K562 (cell line): Measurements from ENCODE around the gene BEST4. TPM values are rescaled to one million over a fixed set of nuclear protein-coding genes. Genes with fewer than 3 reads are reported as not detected.
A peak's percentile ranks its signal among the peaks of the same experiment; 100 is the strongest.

Experiments
- ATAC-seq: fragments of 200-7000 bp; cut with Tn5 transposase; 3 replicates; pipeline ENCODE4 v1.9.1; 2020; ENCODE audit warnings: moderate library complexity
- BruUV-seq: library from RNA; stranded (reverse); fragments of 400-500 nt; replicated peaks from 2 replicates; lab custom pipeline; 2021; lab: Mats Ljungman, UMichigan
- CTCF ChIA-PET: fragments of 300-600 bp; formaldehyde crosslinking; extraction: SDS; loops from one replicate; lab custom pipeline; 2021; ENCODE audit warnings: low intra/inter-chr PET ratio; lab: Yijun Ruan, JAX
- POLR2A ChIA-PET: fragments of 300-600, 350-650 bp; sonication (Branson Sonifier 250); formaldehyde crosslinking; extraction: SDS; loops from one replicate; lab custom pipeline; 2021; ENCODE audit warnings: antibody characterized with exemption, inconsistent platforms; lab: Yijun Ruan, JAX
- DNase-seq, 4 experiments: peaks; one replicate each; pipeline versions ENCODE4 v3.0.0 to v3.0.0-alpha.2; 2011 to 2018; ENCODE audit warnings: low spot score in 3 of 4, mixed read lengths in 3 of 4; ENCODE audit errors: extremely low read depth in 1 of 4
- FAIRE-seq: peaks from 2 replicates; lab custom pipeline; 2011; peaks lifted over from hg19 to GRCh38; lab: Jason Lieb, UNC
- H2AFZ ChIP-seq: 2 replicates; pipeline ENCODE4 v1.6.0; 2011; ENCODE audit warnings: low read depth, low read length, control low read depth, inconsistent platforms
- H3K27ac ChIP-seq: fragments of 200-600 bp; 3 replicates; pipeline ENCODE4 v1.8.0; 2011; ENCODE audit warnings: low read depth, mild to moderate bottlenecking, control low read depth, inconsistent platforms, low read length, moderate library complexity, mixed read lengths; ENCODE audit errors: extremely low read depth
- H3K27me3 ChIP-seq, 2 experiments: fragments of 300-600 bp in 1 of 2; 2 replicates in 1 of 2; 3 replicates in 1 of 2; pipeline versions ENCODE4 v1.6.0 to v1.8.0; 2011; ENCODE audit warnings: inconsistent platforms in 2 of 2, low read length in 2 of 2, mild to moderate bottlenecking in 1 of 2, mixed read lengths in 1 of 2, moderate library complexity in 1 of 2; ENCODE audit not compliant: control insufficient read depth in 2 of 2, insufficient read depth in 2 of 2
- H3K36me3 ChIP-seq: fragments of 300-600 bp; 3 replicates; pipeline ENCODE4 v1.8.0; 2011; ENCODE audit warnings: mild to moderate bottlenecking, low read length, inconsistent platforms; ENCODE audit not compliant: control insufficient read depth, insufficient read depth
- H3K4me1 ChIP-seq, 2 experiments: fragments of 200-600 bp in 1 of 2; replicated peaks in 1 of 2; 2 replicates in 1 of 2; 3 replicates in 1 of 2; pipeline versions ENCODE4 v1.5.1 to v1.8.0; 2011; ENCODE audit warnings: inconsistent platforms in 2 of 2, low read length in 2 of 2, mild to moderate bottlenecking in 1 of 2, mixed read lengths in 1 of 2, moderate library complexity in 1 of 2; ENCODE audit not compliant: control insufficient read depth in 2 of 2, insufficient read depth in 2 of 2
- H3K4me2 ChIP-seq: 2 replicates; pipeline ENCODE4 v1.6.1; 2011; ENCODE audit warnings: low read length, control low read depth, inconsistent platforms, mixed read lengths; ENCODE audit not compliant: insufficient read depth
- H3K4me3 ChIP-seq: fragments of 200-600 bp; sonication (generic), shearing (Covaris generic); 2 replicates; pipeline ENCODE4 v1.5.1; 2016; ENCODE audit warnings: control low read depth, inconsistent platforms
- H3K79me2 ChIP-seq: fragments of 200-600 bp; 3 replicates; pipeline ENCODE4 v1.8.0; 2011; ENCODE audit warnings: low read length, inconsistent platforms; ENCODE audit not compliant: control insufficient read depth, insufficient read depth
- H3K9ac ChIP-seq, 2 experiments: 2 replicates each; pipeline versions ENCODE4 v1.6.0 to v1.6.1; 2011; ENCODE audit warnings: low read depth in 2 of 2, low read length in 2 of 2, control low read depth in 1 of 2, inconsistent platforms in 1 of 2, mild to moderate bottlenecking in 1 of 2, mixed read lengths in 1 of 2; ENCODE audit not compliant: insufficient read depth in 1 of 2
- H3K9me1 ChIP-seq: one replicate; pipeline ENCODE4 v1.6.0; 2011; ENCODE audit warnings: inconsistent platforms, mild to moderate bottlenecking, low read length, moderate library complexity; ENCODE audit not compliant: control insufficient read depth, insufficient read depth
- H3K9me3 ChIP-seq: replicated peaks from 2 replicates; pipeline ENCODE4 v1.5.1; 2011; ENCODE audit warnings: low read depth, low read length, inconsistent platforms; ENCODE audit not compliant: control insufficient read depth, insufficient read depth
- H4K20me1 ChIP-seq: replicated peaks from 2 replicates; pipeline ENCODE4 v1.6.1; 2011; ENCODE audit warnings: low read length, inconsistent platforms, mixed read lengths; ENCODE audit not compliant: control insufficient read depth, insufficient read depth
- CTCF ChIP-seq, 3 experiments: IDR thresholded peaks in 2 of 3; conservative IDR thresholded peaks in 1 of 3; 2 replicates each; pipeline ENCODE4 v1.5.1; 2011 to 2012; ENCODE audit warnings: low read length in 3 of 3, mild to moderate bottlenecking in 3 of 3, control low read depth in 2 of 3, improper control_type of control experiment in 1 of 3, inconsistent platforms in 1 of 3, low read depth in 1 of 3, mixed read lengths in 1 of 3, moderate library complexity in 1 of 3; ENCODE audit not compliant: insufficient read depth in 2 of 3
- ELK1 ChIP-seq: sonication (generic); formaldehyde crosslinking; IDR thresholded peaks from 2 replicates; pipeline ENCODE4 v1.8.1; 2022; ENCODE audit warnings: missing genetic modification reagents
- WGBS: fragments of 100-300 bp; shearing (Covaris generic); methylation state at CpG from one replicate; pipeline ENCODE4 v1.1.6; 2016; ENCODE audit warnings: low coverage, mixed read lengths; ENCODE audit not compliant: insufficient coverage; ENCODE audit errors: missing lambda C conversion rate; 5-methylcytosine and 5-hydroxymethylcytosine counted together
- in situ Hi-C: fragments of 300-500 bp; cut with MboI; formaldehyde crosslinking; loops from 4 replicates; pipeline ENCODE4 v1.15.0; 2018; ENCODE audit warnings: inconsistent platforms, mixed read lengths
- intact Hi-C: fragments of 100-400 bp; cut with micrococcal nuclease; formaldehyde crosslinking; loops from 2 replicates; pipeline ENCODE4 v1.14.2; 2022
- polyA plus RNA-seq, 8 experiments: library from polyadenylated mRNA; depleted of rRNA in 4 of 8; stranded (reverse) in 5 of 8; unstranded in 3 of 8; fragments of >200 nt; fragmentation: Nextera tagmentation in 2 of 8; fragmentation: Illumina TruSeq in 1 of 8; extraction: Ambion mirVana in 2 of 8; extraction: Trizol in 1 of 8; gene quantifications; 2 replicates each; pipeline versions ENCODE4 v1.2.1 to v1.2.3, GENCODE V29; 2011 to 2014; ENCODE audit warnings: inconsistent platforms in 1 of 8, missing spikeins in 1 of 8
- total RNA-seq, 7 experiments: library from RNA; depleted of rRNA in 6 of 7; stranded (reverse); fragments of >200 nt in 6 of 7; fragmentation: Illumina TruSeq in 2 of 7; extraction: Trizol in 2 of 7; gene quantifications; 2 replicates each; pipeline versions ENCODE4 v1.2.1 to v1.2.3, GENCODE V29; 2011 to 2021; ENCODE audit warnings: low replicate concordance in 1 of 7

BEST4 gene
- total and polyA plus RNA-seq, 9 of the 15 experiments (the other 6 are each of a cell fraction or from before 2014, with no cell fraction given): 0.07 to 0.11 TPM; not detected in 7

DNA sequence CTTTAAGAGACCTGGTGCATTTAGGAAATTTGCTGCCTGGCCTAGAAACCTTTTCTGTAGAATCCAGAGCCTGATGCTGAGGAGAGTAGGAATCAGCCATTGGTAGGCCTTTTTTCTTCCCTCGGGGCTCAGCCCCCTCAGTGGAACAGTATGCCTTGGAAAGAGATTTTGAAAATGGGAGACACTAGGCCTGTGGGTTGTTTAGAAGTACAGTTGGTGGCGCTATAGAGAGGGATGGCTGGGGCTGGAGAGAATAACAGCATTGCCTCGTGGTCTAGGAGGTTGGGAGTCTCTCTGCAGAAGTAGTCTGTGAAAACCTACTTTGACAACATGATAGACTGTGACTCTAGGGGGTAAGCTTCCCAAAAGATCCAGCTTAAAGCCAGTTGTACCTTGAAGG is 40.1 kb downstream of the BEST4 start:
- POLR2A ChIA-PET: interaction anchor here (0.7 to 14.7 kb wide), 10 partner anchors 10 to 71 kb away, joined by 3 to 199 read pairs (median 10); partner anchors contain the start of genes RNU5D-1 and RPS8
- FAIRE-seq: no peak

More for the DNA sequence above, 40.1 kb downstream of the BEST4 start:
- Histone ChIP-seq H3K79me2 (peaks cover 37% of the 10 kb centered on the region), H3K4me1 (peaks cover 3 to 8% of the 10 kb centered on the region in 2 experiments; a peak in 4 of 5 replicates), H3K4me2 (no peak overlapping the region), H3K9ac (no peak overlapping the region), H3K27ac (no peak overlapping the region), H3K9me3 (no peaks in the 10 kb centered on the region), H3K36me3 (peaks cover 91% of the 10 kb centered on the region), H3K4me3 (no peak overlapping the region), H3K9me1 (no peaks in the 10 kb centered on the region), H4K20me1 (no peaks in the 10 kb centered on the region), H2AFZ (no peak overlapping the region), H3K27me3 (no peaks in the 10 kb centered on the region)
- no peak for DNase-seq
- CTCF ChIA-PET: no interaction called here
- intact Hi-C loops: no loop called here
- peak; percentile 64 for ATAC-seq
- 90% methylated on average over 3 of the region's 3 CpGs for WGBS
- TF ChIP-seq CTCF (IDR thresholded peaks at IDR 0.05 in 2 of 3, conservative IDR thresholded peaks at IDR 0.05 in 1 of 3; ENCODE audit: insufficient read depth in 2 of 3, low read depth in 1 of 3, low read length in 3 of 3) (peak; percentile 34 to 48 (median 43); a peak in 4 of 6 replicates), ELK1 (no peak)
- BruUV-seq: TSS peak; percentile 4
- in situ Hi-C loops: no loop called here
